SK-N-SH (cell line): Measurements from ENCODE around the gene CASP9. TPM values are rescaled to one million over a fixed set of nuclear protein-coding genes. Genes with fewer than 3 reads are reported as not detected.

Experiments used
- CTCF ChIA-PET: fragments of 300-600, 350-600 bp; formaldehyde crosslinking; extraction: SDS; loops from one replicate; lab custom pipeline; 2021; lab: Yijun Ruan, JAX
- POLR2A ChIA-PET: fragments of 350-600 bp; sonication (Branson Sonifier 250); formaldehyde crosslinking; extraction: SDS; loops from one replicate; lab custom pipeline; 2020; ENCODE audit warnings: antibody characterized with exemption, inconsistent platforms; lab: Yijun Ruan, JAX
- DNase-seq: peaks from one replicate; pipeline ENCODE4 v3.0.0; 2012
- H2AFZ ChIP-seq: fragments of 200-600 bp; sonication (generic); 2 replicates; pipeline ENCODE4 v1.8.1; 2016; ENCODE audit warnings: antibody characterized with exemption, mild to moderate bottlenecking, low read depth
- H3F3A ChIP-seq: fragments of 200-600 bp; sonication (generic); replicated peaks from 2 replicates; pipeline ENCODE3; 2016; ENCODE audit warnings: antibody characterized with exemption, mild to moderate bottlenecking; ENCODE audit not compliant: insufficient read depth
- H3K27ac ChIP-seq, 2 experiments: fragments of 200-500 bp in 1 of 2; fragments of 200-600 bp in 1 of 2; sonication (Bioruptor generic) in 1 of 2; sonication (generic), shearing (Covaris generic) in 1 of 2; 2 replicates each; pipeline versions ENCODE4 v1.5.1 to v1.6.1; 2014 to 2016; ENCODE audit warnings: low read depth in 2 of 2, inconsistent platforms in 1 of 2, low read length in 1 of 2, mild to moderate bottlenecking in 1 of 2, mixed read lengths in 1 of 2
- H3K27me3 ChIP-seq: fragments of 200-600 bp; sonication (generic), shearing (Covaris generic); 2 replicates; pipeline ENCODE4 v1.6.1; 2016; ENCODE audit warnings: mixed run types; ENCODE audit not compliant: insufficient read depth
- H3K36me3 ChIP-seq, 2 experiments: fragments of 200-500 bp in 1 of 2; fragments of 200-600 bp in 1 of 2; sonication (Bioruptor generic) in 1 of 2; sonication (generic) in 1 of 2; replicated peaks in 1 of 2; 2 replicates each; pipeline versions ENCODE3 to v1.5.1; 2014 to 2016; ENCODE audit warnings: low read length in 1 of 2, mild to moderate bottlenecking in 1 of 2; ENCODE audit not compliant: insufficient read depth in 2 of 2, control insufficient read depth in 1 of 2
- H3K4me1 ChIP-seq, 2 experiments: fragments of 200-500 bp in 1 of 2; fragments of 200-600 bp in 1 of 2; sonication (Bioruptor generic) in 1 of 2; sonication (generic), shearing (Covaris generic) in 1 of 2; 2 replicates each; pipeline versions ENCODE4 v1.5.1 to v1.6.1; 2014 to 2016; ENCODE audit warnings: low read depth in 1 of 2, low read length in 1 of 2, mixed run types in 1 of 2; ENCODE audit not compliant: insufficient read depth in 2 of 2, control insufficient read depth in 1 of 2
- H3K4me2 ChIP-seq: fragments of 200-600 bp; sonication (generic), shearing (Covaris generic); 2 replicates; pipeline ENCODE4 v1.6.1; 2017; ENCODE audit warnings: mixed run types
- H3K4me3 ChIP-seq, 2 experiments: fragments of 200-500 bp in 1 of 2; fragments of 200-600 bp in 1 of 2; sonication (Bioruptor generic) in 1 of 2; sonication (generic), shearing (Covaris generic) in 1 of 2; 2 replicates each; pipeline versions ENCODE4 v1.5.1 to v1.8.1; 2014 to 2016; ENCODE audit warnings: low read depth in 2 of 2, inconsistent platforms in 1 of 2, low read length in 1 of 2, mild to moderate bottlenecking in 1 of 2, mixed read lengths in 1 of 2, moderate library complexity in 1 of 2
- H3K79me2 ChIP-seq: fragments of 200-600 bp; sonication (generic); 2 replicates; pipeline ENCODE4 v1.8.1; 2017; ENCODE audit warnings: mild to moderate bottlenecking; ENCODE audit not compliant: insufficient read depth
- H3K9ac ChIP-seq: fragments of 200-600 bp; sonication (generic); 2 replicates; pipeline ENCODE4 v1.6.1; 2017; ENCODE audit warnings: mixed run types
- H3K9me2 ChIP-seq: fragments of 200-600 bp; sonication (generic); 2 replicates; pipeline ENCODE4 v1.6.1; 2017; ENCODE audit warnings: mixed run types
- H3K9me3 ChIP-seq: fragments of 200-600 bp; sonication (generic); 2 replicates; pipeline ENCODE4 v1.6.1; 2017; ENCODE audit warnings: mixed run types, mild to moderate bottlenecking, moderate library complexity
- H4K20me1 ChIP-seq: fragments of 200-600 bp; sonication (generic); 2 replicates; pipeline ENCODE4 v1.6.1; 2017; ENCODE audit warnings: mild to moderate bottlenecking, mixed run types; ENCODE audit not compliant: insufficient read depth
- CHD2 ChIP-seq: fragments of 150-350 bp; IDR thresholded peaks from 2 replicates; pipeline ENCODE4 v1.6.1; 2018; ENCODE audit warnings: low read length; ENCODE audit not compliant: partially characterized antibody
- ELF1 ChIP-seq: IDR thresholded peaks from 2 replicates; pipeline ENCODE4 v1.4.0; 2012
- GABPA ChIP-seq: IDR thresholded peaks from 2 replicates; pipeline ENCODE4 v1.4.0; 2012; ENCODE audit warnings: low read depth, mild to moderate bottlenecking
- GATA2 ChIP-seq: sonication (generic); formaldehyde crosslinking; IDR thresholded peaks from 2 replicates; pipeline ENCODE4 v1.5.0; 2020; ENCODE audit warnings: mild to moderate bottlenecking, missing genetic modification reagents
- JUND ChIP-seq: IDR thresholded peaks from 2 replicates; pipeline ENCODE4 v1.4.0; 2012
- MEF2A ChIP-seq: IDR thresholded peaks from 2 replicates; pipeline ENCODE4 v1.4.0; 2012; ENCODE audit warnings: low read depth, borderline replicate concordance
- NFIC ChIP-seq: IDR thresholded peaks from 2 replicates; pipeline ENCODE4 v1.4.0; 2012; ENCODE audit warnings: borderline replicate concordance
- NRF1 ChIP-seq: IDR thresholded peaks from 2 replicates; pipeline ENCODE4 v1.6.1; 2012; ENCODE audit warnings: low read depth, mild to moderate bottlenecking, low read length
- POLR2AphosphoS5 ChIP-seq: IDR thresholded peaks from 2 replicates; pipeline ENCODE4 v1.6.1; 2012; ENCODE audit warnings: low read depth, low read length
- RAD21 ChIP-seq: IDR thresholded peaks from 2 replicates; pipeline ENCODE4 v1.6.1; 2012; ENCODE audit warnings: mild to moderate bottlenecking, low read length
- RCOR1 ChIP-seq: fragments of 150-350 bp; IDR thresholded peaks from 2 replicates; pipeline ENCODE4 v1.6.1; 2017; ENCODE audit warnings: antibody characterized with exemption, low read length
- RXRA ChIP-seq: IDR thresholded peaks from 2 replicates; pipeline ENCODE4 v1.4.0; 2012; ENCODE audit warnings: low read depth, mild to moderate bottlenecking, borderline replicate concordance
- SIN3A ChIP-seq: IDR thresholded peaks from 2 replicates; pipeline ENCODE4 v1.6.1; 2012; ENCODE audit warnings: low read depth, mild to moderate bottlenecking, low read length, moderate library complexity, borderline replicate concordance
- SMC3 ChIP-seq: IDR thresholded peaks from 2 replicates; pipeline ENCODE4 v1.6.1; 2012; ENCODE audit warnings: low read depth, low read length, improper control_type of control experiment
- TAF1 ChIP-seq: IDR thresholded peaks from 2 replicates; pipeline ENCODE4 v1.6.1; 2012; ENCODE audit warnings: low read depth, mild to moderate bottlenecking, low read length, moderate library complexity, borderline replicate concordance
- TCF12 ChIP-seq: IDR thresholded peaks from 2 replicates; pipeline ENCODE4 v1.4.0; 2012
- YY1 ChIP-seq: IDR thresholded peaks from 2 replicates; pipeline ENCODE4 v1.4.0; 2012; ENCODE audit warnings: low read depth, mild to moderate bottlenecking
- WGBS: methylation state at CpG from one replicate; pipeline ENCODE4 v1.1.6; 2017; ENCODE audit warnings: low lambda C conversion rate; 5-methylcytosine and 5-hydroxymethylcytosine counted together
- polyA plus RNA-seq, 3 experiments: library from polyadenylated mRNA; depleted of rRNA; stranded (reverse); fragments of >200 nt; gene quantifications; 2 replicates each; pipeline ENCODE4 v1.2.3, GENCODE V29; 2012
- TF ChIP-seq, protein P1 (sequence below): IDR thresholded peaks from 2 replicates; pipeline ENCODE4 v1.4.0; 2012; ENCODE audit warnings: low read depth
- TF ChIP-seq, protein P2 (sequence below): fragments of 150-350 bp; IDR thresholded peaks from 2 replicates; pipeline ENCODE4 v1.6.1; 2016; ENCODE audit warnings: mild to moderate bottlenecking, low read depth, low read length
- TF ChIP-seq, protein P3 (sequence below): fragments of 200-600 bp; sonication (generic); IDR thresholded peaks from 2 replicates; pipeline ENCODE4 v1.6.1; 2017; ENCODE audit warnings: antibody characterized with exemption, mild to moderate bottlenecking, moderate library complexity

The CASP9 gene
- polyA plus RNA-seq, 1 of the 3 experiments (the other 2 are of a cell fraction), result 16.9 TPM

DNA sequence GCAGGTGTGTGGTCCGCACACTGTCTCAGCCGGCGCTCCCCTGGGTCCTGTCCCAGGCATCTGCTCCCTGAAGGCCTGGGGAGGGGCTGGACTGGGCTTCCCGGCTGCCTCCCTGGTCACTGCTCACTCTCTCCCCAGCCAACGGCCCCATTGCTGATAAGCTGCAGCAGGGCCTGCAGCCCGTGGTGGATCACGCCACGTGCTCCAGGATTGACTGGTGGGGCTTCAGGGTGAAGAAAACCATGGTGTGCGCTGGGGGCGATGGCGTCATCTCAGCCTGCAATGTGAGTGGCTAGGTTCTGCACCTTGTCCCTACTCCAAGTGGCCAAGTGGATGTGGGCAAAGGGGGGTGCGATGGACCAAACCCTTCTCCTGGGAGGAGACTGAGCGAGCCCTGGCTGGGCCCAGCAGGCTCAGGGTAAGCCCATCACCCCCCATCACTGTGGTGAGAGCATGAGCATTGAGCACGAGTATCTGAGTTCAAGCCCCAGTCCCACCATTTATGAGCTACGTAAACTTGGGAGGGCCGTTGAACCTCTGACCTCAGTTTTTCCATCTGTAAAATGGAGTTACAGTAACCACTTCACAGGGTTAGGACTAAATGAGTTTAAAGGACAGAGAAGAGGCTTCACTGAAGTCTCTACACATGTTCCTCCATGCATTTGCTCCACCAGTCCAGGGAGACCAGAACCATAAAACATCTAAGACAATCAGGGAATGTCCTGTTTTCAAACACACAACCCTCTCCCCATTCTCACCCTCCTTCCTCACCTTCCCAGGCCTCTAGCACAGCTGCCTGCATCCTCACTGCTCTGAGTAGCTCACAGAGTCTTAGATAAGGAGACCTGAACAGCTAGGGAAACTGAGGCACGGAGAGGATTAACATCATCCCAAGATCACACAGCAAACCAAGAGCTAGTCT, 79.3 kb downstream of the CASP9 start:
- Histone ChIP-seq H4K20me1 (no peaks in the 10 kb centered on the region), H3K4me2 (no peak overlapping the region), H3K27ac (no peak overlapping the region), H3K4me3 (no peak overlapping the region), H3K9me3 (no peaks in the 10 kb centered on the region), H3K4me1 (peaks cover 0 to 3% of the 10 kb centered on the region in 2 experiments; a peak in 1 of 4 replicates), H3F3A (peaks cover 3% of the 10 kb centered on the region), H3K36me3 (no peaks in the 10 kb centered on the region), H3K79me2 (no peaks in the 10 kb centered on the region), H2AFZ (no peak overlapping the region), H3K9me2 (no peaks in the 10 kb centered on the region), H3K9ac (no peak overlapping the region), H3K27me3 (no peaks in the 10 kb centered on the region)
- ChIA-PET POLR2A (no interaction called here), CTCF (interaction anchor here (1.4 to 4.7 kb wide), 3 partner anchors 13 to 121 kb away, joined by 7 to 28 read pairs (median 12); no protein-coding TSS in a partner anchor)
- DNase-seq, result no peak
- 78% methylated on average over 15 of the region's 17 CpGs for WGBS
- TF ChIP-seq RAD21 (no peak), NFIC (no peak), TCF12 (no peak), YY1 (no peak), GABPA (no peak), TAF1 (no peak), GATA2 (no peak), POLR2AphosphoS5 (no peak), NRF1 (no peak), CHD2 (no peak), JUND (no peak), SIN3A (no peak), SMC3 (no peak), MEF2A (no peak), ELF1 (no peak), RXRA (no peak), RCOR1 (no peak)
- TF ChIP-seq, protein P1, sequence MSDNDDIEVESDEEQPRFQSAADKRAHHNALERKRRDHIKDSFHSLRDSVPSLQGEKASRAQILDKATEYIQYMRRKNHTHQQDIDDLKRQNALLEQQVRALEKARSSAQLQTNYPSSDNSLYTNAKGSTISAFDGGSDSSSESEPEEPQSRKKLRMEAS, result no peak
- TF ChIP-seq, protein P2, sequence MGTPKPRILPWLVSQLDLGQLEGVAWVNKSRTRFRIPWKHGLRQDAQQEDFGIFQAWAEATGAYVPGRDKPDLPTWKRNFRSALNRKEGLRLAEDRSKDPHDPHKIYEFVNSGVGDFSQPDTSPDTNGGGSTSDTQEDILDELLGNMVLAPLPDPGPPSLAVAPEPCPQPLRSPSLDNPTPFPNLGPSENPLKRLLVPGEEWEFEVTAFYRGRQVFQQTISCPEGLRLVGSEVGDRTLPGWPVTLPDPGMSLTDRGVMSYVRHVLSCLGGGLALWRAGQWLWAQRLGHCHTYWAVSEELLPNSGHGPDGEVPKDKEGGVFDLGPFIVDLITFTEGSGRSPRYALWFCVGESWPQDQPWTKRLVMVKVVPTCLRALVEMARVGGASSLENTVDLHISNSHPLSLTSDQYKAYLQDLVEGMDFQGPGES, result no peak
- TF ChIP-seq, protein P3, sequence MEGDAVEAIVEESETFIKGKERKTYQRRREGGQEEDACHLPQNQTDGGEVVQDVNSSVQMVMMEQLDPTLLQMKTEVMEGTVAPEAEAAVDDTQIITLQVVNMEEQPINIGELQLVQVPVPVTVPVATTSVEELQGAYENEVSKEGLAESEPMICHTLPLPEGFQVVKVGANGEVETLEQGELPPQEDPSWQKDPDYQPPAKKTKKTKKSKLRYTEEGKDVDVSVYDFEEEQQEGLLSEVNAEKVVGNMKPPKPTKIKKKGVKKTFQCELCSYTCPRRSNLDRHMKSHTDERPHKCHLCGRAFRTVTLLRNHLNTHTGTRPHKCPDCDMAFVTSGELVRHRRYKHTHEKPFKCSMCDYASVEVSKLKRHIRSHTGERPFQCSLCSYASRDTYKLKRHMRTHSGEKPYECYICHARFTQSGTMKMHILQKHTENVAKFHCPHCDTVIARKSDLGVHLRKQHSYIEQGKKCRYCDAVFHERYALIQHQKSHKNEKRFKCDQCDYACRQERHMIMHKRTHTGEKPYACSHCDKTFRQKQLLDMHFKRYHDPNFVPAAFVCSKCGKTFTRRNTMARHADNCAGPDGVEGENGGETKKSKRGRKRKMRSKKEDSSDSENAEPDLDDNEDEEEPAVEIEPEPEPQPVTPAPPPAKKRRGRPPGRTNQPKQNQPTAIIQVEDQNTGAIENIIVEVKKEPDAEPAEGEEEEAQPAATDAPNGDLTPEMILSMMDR, result no peak
